HFFc6 (cell line): ENCODE results near the gene CENPT. TPM values are rescaled to one million over a fixed set of nuclear protein-coding genes. Genes with fewer than 3 reads are reported as not detected.
A peak's percentile ranks its signal among the peaks of the same experiment; 100 is the strongest.

ENCODE experiments used
- DNase-seq: peaks from one replicate; pipeline ENCODE4 v3.0.0-alpha.2; 2018
- H3K27ac Mint-ChIP-seq: 2 replicates; pipeline ENCODE4 v1.8.0; 2020; ENCODE audit warnings: mild to moderate bottlenecking, mixed read lengths
- H3K27me3 Mint-ChIP-seq: 2 replicates; pipeline ENCODE4 v1.8.0; 2021; ENCODE audit warnings: mild to moderate bottlenecking, moderate library complexity, mixed read lengths; ENCODE audit not compliant: insufficient read depth
- H3K36me3 Mint-ChIP-seq: 2 replicates; pipeline ENCODE4 v1.8.0; 2021; ENCODE audit warnings: low read depth, mixed read lengths
- H3K4me1 Mint-ChIP-seq: 2 replicates; pipeline ENCODE4 v1.8.0; 2020; ENCODE audit warnings: low read depth, mixed read lengths
- H3K4me3 Mint-ChIP-seq: 2 replicates; pipeline ENCODE4 v1.8.0; 2020; ENCODE audit warnings: mild to moderate bottlenecking, moderate library complexity, mixed read lengths
- H3K9me3 Mint-ChIP-seq: 2 replicates; pipeline ENCODE4 v1.8.0; 2020; ENCODE audit warnings: mild to moderate bottlenecking, mixed read lengths
- CTCF ChIP-seq: fragments of 200-600 bp; sonication (generic); IDR thresholded peaks from 2 replicates; pipeline ENCODE4 v1.5.0; 2021; ENCODE audit warnings: antibody characterized with exemption, mild to moderate bottlenecking
- total RNA-seq, 6 experiments: library from RNA; stranded (reverse); fragmentation: NEBNext Ultra II Directional; extraction: Animal tissue kit (Norgen Biotek cat#: 25700); gene quantifications; 2 replicates in 1 of 6; 3 replicates in 5 of 6; pipeline ENCODE4 v1.2.3, GENCODE V29; 2021

The CENPT gene
- total RNA-seq, 6 experiments from 2014 or later = 51.2 to 64.2 (median 59.7) TPM

- peak overlapping the region; percentile 89 for H3K27ac Mint-ChIP-seq
- H3K4me1 Mint-ChIP-seq = peaks cover 11% of the 10 kb centered on the region
- TF ChIP-seq CTCF = no peak
- H3K27me3 Mint-ChIP-seq = peaks cover 3% of the 10 kb centered on the region; the same call in 1 of the 2 replicates
- H3K4me3 Mint-ChIP-seq = 0 out of 2 replicates have a peak overlapping the region, but pooled peaks have one; percentile 45
- DNase-seq = peak; percentile 79
- peaks cover 5% of the 10 kb centered on the region; the same call in 1 of the 2 replicates for H3K36me3 Mint-ChIP-seq
- H3K9me3 Mint-ChIP-seq = no peaks in the 10 kb centered on the region
Measured at GRCh38 chr16:67822511-67822910, 25.0 kb downstream of the CENPT start.

- no peak for TF ChIP-seq CTCF
- H3K36me3 Mint-ChIP-seq = no peaks in the 10 kb centered on the region
- H3K27ac Mint-ChIP-seq = no peak overlapping the region
- H3K9me3 Mint-ChIP-seq = no peaks in the 10 kb centered on the region
- H3K4me3 Mint-ChIP-seq = no peak overlapping the region
- DNase-seq = no peak
- H3K27me3 Mint-ChIP-seq = peaks cover 3% of the 10 kb centered on the region; the same call in 1 of the 2 replicates
- H3K4me1 Mint-ChIP-seq = peaks cover 19% of the 10 kb centered on the region
Measured at GRCh38 chr16:67820608-67821259, 26.8 kb downstream of the CENPT start.

GRCh38 chr16:67814567-67814966, 32.9 kb downstream of the CENPT start:
- TF ChIP-seq CTCF = no peak
- Mint-ChIP-seq H3K9me3 (no peaks in the 10 kb centered on the region), H3K4me3 (no peak overlapping the region), H3K4me1 (peaks cover 8% of the 10 kb centered on the region), H3K27ac (no peak overlapping the region), H3K27me3 (no peaks in the 10 kb centered on the region; the same call in 1 of the 2 replicates), H3K36me3 (no peaks in the 10 kb centered on the region)
- DNase-seq = no peak

- Mint-ChIP-seq H3K4me3 (no peak overlapping the region), H3K4me1 (peaks cover 17% of the 10 kb centered on the region), H3K9me3 (no peaks in the 10 kb centered on the region), H3K36me3 (no peaks in the 10 kb centered on the region), H3K27me3 (no peaks in the 10 kb centered on the region; the same call in 1 of the 2 replicates), H3K27ac (no peak overlapping the region)
- TF ChIP-seq CTCF = no peak
- no peak for DNase-seq
Measured at GRCh38 chr16:67811899-67812298, 35.6 kb downstream of the CENPT start.

GRCh38 chr16:67807148-67807682, 40.3 kb downstream of the CENPT start:
- no peak for DNase-seq
- H3K27ac Mint-ChIP-seq = peak overlapping the region; percentile 93
- peaks cover 22% of the 10 kb centered on the region for H3K4me1 Mint-ChIP-seq
- H3K36me3 Mint-ChIP-seq = peaks cover 4% of the 10 kb centered on the region; the same call in 1 of the 2 replicates
- no peaks in the 10 kb centered on the region; the same call in 1 of the 2 replicates for H3K27me3 Mint-ChIP-seq
- peak overlapping the region; percentile 97 for H3K4me3 Mint-ChIP-seq
- no peak; the same call in 1 of the 2 replicates for TF ChIP-seq CTCF
- H3K9me3 Mint-ChIP-seq = no peaks in the 10 kb centered on the region
